SU-DHL-6 (cell line): ENCODE measurements around the gene SESN3.

Experiments
- EZH2phosphoT487 ChIP-seq: fragments of 200-600 bp; sonication (generic), shearing (Covaris generic); conservative IDR thresholded peaks from 2 replicates; pipeline ENCODE4 v1.6.1; 2018; ENCODE audit warnings: mild to moderate bottlenecking, antibody characterized with exemption, low read length, moderate library complexity, mixed read lengths
- TF ChIP-seq, protein P1 (sequence below): fragments of 200-600 bp; sonication (generic); IDR thresholded peaks from one replicate; pipeline ENCODE4 v1.5.1; 2017; ENCODE audit warnings: antibody characterized with exemption, mild to moderate bottlenecking, low read length, moderate library complexity; ENCODE audit not compliant: insufficient read depth, poor library complexity, severe bottlenecking

DNA sequence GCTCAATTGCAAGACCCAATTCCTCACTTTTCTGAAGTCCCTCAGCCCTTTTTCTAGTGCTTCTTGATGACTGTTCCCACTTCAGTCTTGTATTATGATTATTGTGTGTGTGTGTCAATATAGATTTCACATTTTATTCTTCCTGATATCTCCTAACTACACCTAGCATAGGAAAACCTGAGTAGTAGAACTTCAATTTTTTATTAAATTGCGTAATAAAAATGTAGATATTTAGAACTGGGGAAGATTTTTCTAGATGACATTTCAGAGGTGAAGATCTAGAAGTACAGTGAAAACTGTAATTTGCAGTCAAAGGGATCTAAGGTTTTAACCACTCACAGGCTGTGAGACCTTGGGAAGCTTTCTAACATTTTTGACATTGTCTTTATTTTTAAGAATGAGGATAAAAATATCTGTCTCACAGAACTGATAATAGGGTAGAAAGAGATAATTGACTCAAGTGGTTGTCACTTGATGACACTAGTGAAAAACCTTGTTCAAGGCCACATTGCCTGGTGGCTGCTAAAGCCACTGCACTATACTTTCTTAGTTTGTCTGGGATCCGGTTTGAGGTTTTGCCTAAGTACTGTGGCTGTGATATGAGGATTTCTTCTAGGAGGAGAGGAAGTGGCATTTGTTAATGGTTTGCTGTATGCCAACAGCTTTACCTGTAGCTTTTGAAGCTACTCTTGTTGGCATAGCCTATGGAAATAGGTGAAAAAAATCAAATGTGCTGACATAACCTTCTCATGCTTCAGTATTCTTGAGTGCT is 32.2 kb upstream of the SESN3 start:
- TF ChIP-seq, protein P1, sequence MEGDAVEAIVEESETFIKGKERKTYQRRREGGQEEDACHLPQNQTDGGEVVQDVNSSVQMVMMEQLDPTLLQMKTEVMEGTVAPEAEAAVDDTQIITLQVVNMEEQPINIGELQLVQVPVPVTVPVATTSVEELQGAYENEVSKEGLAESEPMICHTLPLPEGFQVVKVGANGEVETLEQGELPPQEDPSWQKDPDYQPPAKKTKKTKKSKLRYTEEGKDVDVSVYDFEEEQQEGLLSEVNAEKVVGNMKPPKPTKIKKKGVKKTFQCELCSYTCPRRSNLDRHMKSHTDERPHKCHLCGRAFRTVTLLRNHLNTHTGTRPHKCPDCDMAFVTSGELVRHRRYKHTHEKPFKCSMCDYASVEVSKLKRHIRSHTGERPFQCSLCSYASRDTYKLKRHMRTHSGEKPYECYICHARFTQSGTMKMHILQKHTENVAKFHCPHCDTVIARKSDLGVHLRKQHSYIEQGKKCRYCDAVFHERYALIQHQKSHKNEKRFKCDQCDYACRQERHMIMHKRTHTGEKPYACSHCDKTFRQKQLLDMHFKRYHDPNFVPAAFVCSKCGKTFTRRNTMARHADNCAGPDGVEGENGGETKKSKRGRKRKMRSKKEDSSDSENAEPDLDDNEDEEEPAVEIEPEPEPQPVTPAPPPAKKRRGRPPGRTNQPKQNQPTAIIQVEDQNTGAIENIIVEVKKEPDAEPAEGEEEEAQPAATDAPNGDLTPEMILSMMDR, result no peak
- no peak for TF ChIP-seq EZH2phosphoT487
